SK-N-SH (cell line): ENCODE data around the gene GAB2. TPM values are rescaled to one million over a fixed set of nuclear protein-coding genes. Genes with fewer than 3 reads are reported as not detected.

Experiments
- CTCF ChIA-PET: fragments of 300-600, 350-600 bp; formaldehyde crosslinking; extraction: SDS; loops from one replicate; lab custom pipeline; 2021; lab: Yijun Ruan, JAX
- POLR2A ChIA-PET: fragments of 350-600 bp; sonication (Branson Sonifier 250); formaldehyde crosslinking; extraction: SDS; loops from one replicate; lab custom pipeline; 2020; ENCODE audit warnings: antibody characterized with exemption, inconsistent platforms; lab: Yijun Ruan, JAX
- DNase-seq: peaks from one replicate; pipeline ENCODE4 v3.0.0; 2012
- H2AFZ ChIP-seq: fragments of 200-600 bp; sonication (generic); 2 replicates; pipeline ENCODE4 v1.8.1; 2016; ENCODE audit warnings: antibody characterized with exemption, mild to moderate bottlenecking, low read depth
- H3F3A ChIP-seq: fragments of 200-600 bp; sonication (generic); replicated peaks from 2 replicates; pipeline ENCODE3; 2016; ENCODE audit warnings: antibody characterized with exemption, mild to moderate bottlenecking; ENCODE audit not compliant: insufficient read depth
- H3K27ac ChIP-seq, 2 experiments: fragments of 200-500 bp in 1 of 2; fragments of 200-600 bp in 1 of 2; sonication (Bioruptor generic) in 1 of 2; sonication (generic), shearing (Covaris generic) in 1 of 2; 2 replicates each; pipeline versions ENCODE4 v1.5.1 to v1.6.1; 2014 to 2016; ENCODE audit warnings: low read depth in 2 of 2, inconsistent platforms in 1 of 2, low read length in 1 of 2, mild to moderate bottlenecking in 1 of 2, mixed read lengths in 1 of 2
- H3K27me3 ChIP-seq: fragments of 200-600 bp; sonication (generic), shearing (Covaris generic); 2 replicates; pipeline ENCODE4 v1.6.1; 2016; ENCODE audit warnings: mixed run types; ENCODE audit not compliant: insufficient read depth
- H3K36me3 ChIP-seq, 2 experiments: fragments of 200-500 bp in 1 of 2; fragments of 200-600 bp in 1 of 2; sonication (Bioruptor generic) in 1 of 2; sonication (generic) in 1 of 2; replicated peaks in 1 of 2; 2 replicates each; pipeline versions ENCODE3 to v1.5.1; 2014 to 2016; ENCODE audit warnings: low read length in 1 of 2, mild to moderate bottlenecking in 1 of 2; ENCODE audit not compliant: insufficient read depth in 2 of 2, control insufficient read depth in 1 of 2
- H3K4me1 ChIP-seq, 2 experiments: fragments of 200-500 bp in 1 of 2; fragments of 200-600 bp in 1 of 2; sonication (Bioruptor generic) in 1 of 2; sonication (generic), shearing (Covaris generic) in 1 of 2; 2 replicates each; pipeline versions ENCODE4 v1.5.1 to v1.6.1; 2014 to 2016; ENCODE audit warnings: low read depth in 1 of 2, low read length in 1 of 2, mixed run types in 1 of 2; ENCODE audit not compliant: insufficient read depth in 2 of 2, control insufficient read depth in 1 of 2
- H3K4me2 ChIP-seq: fragments of 200-600 bp; sonication (generic), shearing (Covaris generic); 2 replicates; pipeline ENCODE4 v1.6.1; 2017; ENCODE audit warnings: mixed run types
- H3K4me3 ChIP-seq, 2 experiments: fragments of 200-500 bp in 1 of 2; fragments of 200-600 bp in 1 of 2; sonication (Bioruptor generic) in 1 of 2; sonication (generic), shearing (Covaris generic) in 1 of 2; 2 replicates each; pipeline versions ENCODE4 v1.5.1 to v1.8.1; 2014 to 2016; ENCODE audit warnings: low read depth in 2 of 2, inconsistent platforms in 1 of 2, low read length in 1 of 2, mild to moderate bottlenecking in 1 of 2, mixed read lengths in 1 of 2, moderate library complexity in 1 of 2
- H3K79me2 ChIP-seq: fragments of 200-600 bp; sonication (generic); 2 replicates; pipeline ENCODE4 v1.8.1; 2017; ENCODE audit warnings: mild to moderate bottlenecking; ENCODE audit not compliant: insufficient read depth
- H3K9ac ChIP-seq: fragments of 200-600 bp; sonication (generic); 2 replicates; pipeline ENCODE4 v1.6.1; 2017; ENCODE audit warnings: mixed run types
- H3K9me2 ChIP-seq: fragments of 200-600 bp; sonication (generic); 2 replicates; pipeline ENCODE4 v1.6.1; 2017; ENCODE audit warnings: mixed run types
- H3K9me3 ChIP-seq: fragments of 200-600 bp; sonication (generic); 2 replicates; pipeline ENCODE4 v1.6.1; 2017; ENCODE audit warnings: mixed run types, mild to moderate bottlenecking, moderate library complexity
- H4K20me1 ChIP-seq: fragments of 200-600 bp; sonication (generic); 2 replicates; pipeline ENCODE4 v1.6.1; 2017; ENCODE audit warnings: mild to moderate bottlenecking, mixed run types; ENCODE audit not compliant: insufficient read depth
- ELF1 ChIP-seq: IDR thresholded peaks from 2 replicates; pipeline ENCODE4 v1.4.0; 2012
- EZH2phosphoT487 ChIP-seq: fragments of 200-600 bp; sonication (generic); IDR thresholded peaks from 2 replicates; pipeline ENCODE4 v1.6.1; 2017; ENCODE audit warnings: low read depth, mixed run types, mild to moderate bottlenecking, antibody characterized with exemption, moderate library complexity, borderline replicate concordance
- FOXJ3 ChIP-seq: sonication (generic); formaldehyde crosslinking; IDR thresholded peaks from 2 replicates; pipeline ENCODE4 v1.5.1; 2020; ENCODE audit warnings: mild to moderate bottlenecking, missing genetic modification reagents
- GABPA ChIP-seq: IDR thresholded peaks from 2 replicates; pipeline ENCODE4 v1.4.0; 2012; ENCODE audit warnings: low read depth, mild to moderate bottlenecking
- IRF3 ChIP-seq: fragments of 150-350 bp; IDR thresholded peaks from 2 replicates; pipeline ENCODE4 v1.6.1; 2016; ENCODE audit warnings: mild to moderate bottlenecking, low read depth, low read length
- MEF2A ChIP-seq: IDR thresholded peaks from 2 replicates; pipeline ENCODE4 v1.4.0; 2012; ENCODE audit warnings: low read depth, borderline replicate concordance
- NFIC ChIP-seq: IDR thresholded peaks from 2 replicates; pipeline ENCODE4 v1.4.0; 2012; ENCODE audit warnings: borderline replicate concordance
- NRF1 ChIP-seq: IDR thresholded peaks from 2 replicates; pipeline ENCODE4 v1.6.1; 2012; ENCODE audit warnings: low read depth, mild to moderate bottlenecking, low read length
- RAD21 ChIP-seq: IDR thresholded peaks from 2 replicates; pipeline ENCODE4 v1.6.1; 2012; ENCODE audit warnings: mild to moderate bottlenecking, low read length
- RCOR1 ChIP-seq: fragments of 150-350 bp; IDR thresholded peaks from 2 replicates; pipeline ENCODE4 v1.6.1; 2017; ENCODE audit warnings: antibody characterized with exemption, low read length
- SIN3A ChIP-seq: IDR thresholded peaks from 2 replicates; pipeline ENCODE4 v1.6.1; 2012; ENCODE audit warnings: low read depth, mild to moderate bottlenecking, low read length, moderate library complexity, borderline replicate concordance
- SMC3 ChIP-seq: IDR thresholded peaks from 2 replicates; pipeline ENCODE4 v1.6.1; 2012; ENCODE audit warnings: low read depth, low read length, improper control_type of control experiment
- TAF1 ChIP-seq: IDR thresholded peaks from 2 replicates; pipeline ENCODE4 v1.6.1; 2012; ENCODE audit warnings: low read depth, mild to moderate bottlenecking, low read length, moderate library complexity, borderline replicate concordance
- TCF12 ChIP-seq: IDR thresholded peaks from 2 replicates; pipeline ENCODE4 v1.4.0; 2012
- USF1 ChIP-seq: IDR thresholded peaks from 2 replicates; pipeline ENCODE4 v1.4.0; 2012; ENCODE audit warnings: low read depth, borderline replicate concordance
- USF2 ChIP-seq: fragments of 150-350 bp; IDR thresholded peaks from 2 replicates; pipeline ENCODE4 v1.6.1; 2017; ENCODE audit warnings: antibody characterized with exemption, low read length, low read depth, borderline replicate concordance
- WGBS: methylation state at CpG from one replicate; pipeline ENCODE4 v1.1.6; 2017; ENCODE audit warnings: low lambda C conversion rate; 5-methylcytosine and 5-hydroxymethylcytosine counted together
- polyA plus RNA-seq, 3 experiments: library from polyadenylated mRNA; depleted of rRNA; stranded (reverse); fragments of >200 nt; gene quantifications; 2 replicates each; pipeline ENCODE4 v1.2.3, GENCODE V29; 2012

GAB2 gene
- polyA plus RNA-seq, 1 of the 3 experiments (the other 2 are of a cell fraction) = 5.6 TPM

GRCh38 chr11:78311702-78312371 is 105.8 kb downstream of the GAB2 start:
- no peaks in the 10 kb centered on the region for H3K9me3 ChIP-seq
- H3K79me2 ChIP-seq = peaks cover 10% of the 10 kb centered on the region
- POLR2A ChIA-PET = no interaction called here
- H3K27me3 ChIP-seq = no peaks in the 10 kb centered on the region
- H3K4me1 ChIP-seq = peaks cover 11 to 26% of the 10 kb centered on the region in 2 experiments; a peak in 3 of 4 replicates
- CTCF ChIA-PET = interaction anchor here (0.6 kb wide), 1 partner anchor 9 kb away, joined by 3 read pairs; no protein-coding TSS in a partner anchor
- no peak overlapping the region for H3K9ac ChIP-seq
- no peak overlapping the region for H3K4me2 ChIP-seq
- peak overlapping the region in 1 of 2 experiments; percentile 48; a peak in 1 of 4 replicates for H3K27ac ChIP-seq
- 95% methylated on average over 4 of the region's 5 CpGs for WGBS
- no peak for DNase-seq
- H2AFZ ChIP-seq = no peak overlapping the region
- H3K9me2 ChIP-seq = no peaks in the 10 kb centered on the region
- no peaks in the 10 kb centered on the region for H4K20me1 ChIP-seq
- H3K4me3 ChIP-seq = no peak overlapping the region
- H3F3A ChIP-seq = peaks cover 6% of the 10 kb centered on the region
- H3K36me3 ChIP-seq = no peaks in the 10 kb centered on the region
- TF ChIP-seq NFIC = no peak
- TF ChIP-seq FOXJ3 (CRISPR knock-in tag) = no peak
- TF ChIP-seq USF1 = no peak
- TF ChIP-seq EZH2phosphoT487 = no peak
- TF ChIP-seq TCF12 = no peak

- Histone ChIP-seq H3K79me2 (peaks cover 10% of the 10 kb centered on the region), H3K4me2 (peak overlapping the region; percentile 15; the same call in 1 of the 2 replicates), H2AFZ (no peak overlapping the region), H4K20me1 (no peaks in the 10 kb centered on the region), H3K9ac (no peak overlapping the region), H3F3A (peaks cover 6% of the 10 kb centered on the region), H3K9me2 (no peaks in the 10 kb centered on the region), H3K4me1 (peaks cover 11 to 22% of the 10 kb centered on the region in 2 experiments; a peak in 3 of 4 replicates), H3K27me3 (no peaks in the 10 kb centered on the region), H3K27ac (peak overlapping the region in 1 of 2 experiments; percentile 7; a peak in 1 of 4 replicates), H3K9me3 (no peaks in the 10 kb centered on the region), H3K4me3 (no peak overlapping the region), H3K36me3 (no peaks in the 10 kb centered on the region)
- CTCF ChIA-PET = interaction anchor here (0.8 to 1.3 kb wide), 2 partner anchors 29 to 254 kb away, joined by 3 to 4 read pairs; no protein-coding TSS in a partner anchor
- DNase-seq = no peak
- TF ChIP-seq MEF2A (peak; percentile 62; the same call in 1 of the 2 replicates), NFIC (no peak)
- POLR2A ChIA-PET = no interaction called here
- WGBS = 71% methylated on average over 6 of the region's 6 CpGs
Observed at GRCh38 chr11:78310500-78310909, 107.1 kb downstream of the GAB2 start.

- Histone ChIP-seq H3K9me2 (no peaks in the 10 kb centered on the region), H3F3A (no peaks in the 10 kb centered on the region), H3K27me3 (no peaks in the 10 kb centered on the region), H3K4me3 (no peak overlapping the region), H3K9me3 (no peaks in the 10 kb centered on the region), H3K9ac (no peak overlapping the region), H2AFZ (no peak overlapping the region), H3K27ac (no peak overlapping the region), H3K4me2 (no peak overlapping the region), H4K20me1 (no peaks in the 10 kb centered on the region), H3K79me2 (no peaks in the 10 kb centered on the region; the same call in none of the 2 replicates), H3K36me3 (no peaks in the 10 kb centered on the region), H3K4me1 (peaks cover 0 to 2% of the 10 kb centered on the region in 2 experiments; a peak in 1 of 4 replicates)
- DNase-seq = no peak
- POLR2A ChIA-PET = no interaction called here
- 96% methylated on average over 2 of the region's 2 CpGs for whole genome bisulfite sequencing
- CTCF ChIA-PET = no interaction called here
- no peak for TF ChIP-seq USF2
- TF ChIP-seq SIN3A = no peak
- no peak for TF ChIP-seq ELF1
- TF ChIP-seq USF1 = no peak
- no peak for TF ChIP-seq RCOR1
- TF ChIP-seq NRF1 = no peak
- TF ChIP-seq IRF3 = no peak
- no peak for TF ChIP-seq SMC3
- no peak for TF ChIP-seq TAF1
- no peak for TF ChIP-seq RAD21
- no peak for TF ChIP-seq GABPA
Observed at GRCh38 chr11:78304201-78304600, 113.4 kb downstream of the GAB2 start.
